ENCODE results near the gene CEP170. TPM values are rescaled to one million over a fixed set of nuclear protein-coding genes. Genes with fewer than 3 reads are reported as not detected.
"Not testable (repeated sequence)": the region's sequence is repeated elsewhere in the genome, so short reads cannot be mapped to it uniquely, and the experiment has no call there.

The CEP170 gene
- total RNA-seq, 2 donors from 2014 or later = 73.7 to 77.0 TPM

DNA sequence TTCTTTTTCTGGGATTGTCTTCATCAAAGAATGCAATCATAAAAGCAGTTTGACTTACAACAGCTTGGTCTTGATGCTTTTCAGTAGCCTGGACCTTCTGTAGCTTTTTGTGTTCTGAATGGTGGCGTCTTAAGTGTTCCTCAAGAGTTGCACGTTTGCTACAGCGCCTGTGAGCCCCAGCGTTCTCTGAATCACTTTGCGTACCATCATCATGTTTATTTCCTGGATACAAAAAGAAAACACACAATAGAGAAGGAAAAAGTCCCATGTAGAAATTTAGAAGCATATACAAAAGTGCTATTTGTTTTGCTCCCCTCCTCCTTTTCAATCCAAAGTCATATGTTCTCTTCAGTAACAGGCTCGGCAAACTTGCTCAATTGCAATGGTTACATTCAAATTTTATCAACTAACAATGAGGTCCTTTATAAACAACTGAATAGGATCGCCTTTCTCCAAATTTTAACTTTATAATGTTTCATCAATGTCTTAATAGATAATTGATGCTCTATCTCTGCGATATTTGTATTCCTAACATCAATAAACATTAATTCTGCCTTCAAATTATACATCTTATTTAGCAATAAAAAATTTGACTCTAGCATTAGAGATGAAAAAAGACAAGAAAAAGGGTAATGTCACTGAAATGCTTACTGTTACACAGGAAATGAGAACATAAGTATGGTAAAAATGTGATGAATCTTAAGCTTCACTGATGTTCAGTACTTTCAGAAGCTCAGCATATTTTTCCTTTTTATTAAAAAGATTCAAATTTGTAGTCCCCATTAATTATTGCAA is 68.7 kb downstream of the CEP170 start:
- intact Hi-C loops (cut with DNase I); DNase-seq (ENCODE audit: low spot score): not testable (repeated sequence)

DNA sequence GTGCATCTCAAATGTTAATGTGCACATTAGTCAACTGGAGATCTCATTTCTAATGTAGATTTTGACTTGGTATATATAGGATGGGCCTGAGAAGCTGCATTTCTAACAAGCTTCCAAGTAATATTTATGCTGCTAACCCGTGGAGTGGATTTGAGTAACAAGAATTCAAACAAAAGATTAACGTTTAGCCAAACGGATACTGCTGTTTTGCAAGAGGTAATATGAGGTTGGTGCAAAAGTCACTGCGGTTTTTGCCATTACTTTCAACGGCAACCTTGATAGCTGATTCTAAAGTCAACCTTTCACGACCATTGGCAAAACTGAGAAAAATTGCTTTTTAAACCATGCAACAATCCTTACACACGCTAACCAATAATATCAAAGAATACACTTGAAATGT is 70.3 kb downstream of the CEP170 start:
- intact Hi-C loops (cut with DNase I); DNase-seq (ENCODE audit: low spot score): not testable (repeated sequence)

DNA sequence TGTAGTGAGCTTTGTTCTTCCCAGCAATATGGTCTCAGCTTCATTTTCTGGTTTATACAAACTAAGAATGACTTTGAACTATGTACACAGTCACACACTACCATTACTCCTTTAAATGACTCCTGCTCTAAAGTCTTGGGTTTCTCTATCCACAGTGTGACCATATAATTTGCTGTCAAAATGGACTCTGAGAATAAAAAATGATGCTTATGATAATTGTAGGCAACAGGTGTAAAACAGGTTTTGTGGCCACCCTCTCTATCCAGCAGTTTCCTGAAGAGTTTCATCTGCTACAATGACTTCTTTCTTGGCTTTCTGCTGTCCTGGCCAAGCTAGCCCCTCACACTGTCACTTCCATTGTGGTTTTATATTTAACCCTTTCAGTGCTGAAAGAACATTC is 71.4 kb downstream of the CEP170 start:
- DNase-seq (ENCODE audit: low spot score); intact Hi-C loops (cut with DNase I): not testable (repeated sequence)

DNA sequence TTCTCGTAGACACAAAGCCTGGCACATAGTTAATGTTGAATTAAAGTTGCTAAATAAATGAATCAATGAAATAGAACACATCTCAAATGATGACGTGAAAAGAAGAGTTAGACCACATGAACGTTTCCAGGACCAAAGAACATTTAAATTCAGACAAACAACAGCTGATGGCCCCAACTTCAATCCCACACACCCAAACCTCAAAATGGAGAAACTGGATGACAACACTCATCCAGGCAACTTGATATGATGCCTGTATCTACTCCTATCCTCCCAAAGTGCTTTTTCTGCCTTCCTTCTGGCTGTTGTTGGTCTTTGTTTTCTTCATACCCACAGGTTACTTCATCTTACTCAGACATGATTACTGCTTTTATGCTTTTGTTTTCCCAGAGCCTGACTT is 71.9 kb downstream of the CEP170 start:
- intact Hi-C loops (cut with DNase I); DNase-seq (ENCODE audit: low spot score): not testable (repeated sequence)

DNA sequence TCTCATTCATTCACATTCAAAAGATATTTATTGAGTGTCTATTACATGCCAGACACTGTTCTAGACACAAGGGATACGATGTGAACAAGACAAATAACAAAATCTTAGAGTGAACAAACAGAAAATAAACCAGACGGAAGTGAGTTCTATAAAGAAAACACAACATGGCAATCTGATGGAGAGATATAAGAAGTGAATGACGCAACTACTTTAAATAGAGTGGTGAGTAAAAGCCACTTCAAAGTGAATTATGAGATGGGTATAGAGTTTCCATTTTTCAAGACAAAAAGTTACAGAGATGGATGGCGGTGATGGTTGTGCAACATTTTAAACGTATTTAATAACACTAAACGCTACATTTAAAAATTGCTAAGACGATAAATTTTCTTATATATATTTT is 75.4 kb downstream of the CEP170 start:
- intact Hi-C loops (cut with DNase I) = no loop called here
- DNase-seq (ENCODE audit: low spot score) = no peak

DNA sequence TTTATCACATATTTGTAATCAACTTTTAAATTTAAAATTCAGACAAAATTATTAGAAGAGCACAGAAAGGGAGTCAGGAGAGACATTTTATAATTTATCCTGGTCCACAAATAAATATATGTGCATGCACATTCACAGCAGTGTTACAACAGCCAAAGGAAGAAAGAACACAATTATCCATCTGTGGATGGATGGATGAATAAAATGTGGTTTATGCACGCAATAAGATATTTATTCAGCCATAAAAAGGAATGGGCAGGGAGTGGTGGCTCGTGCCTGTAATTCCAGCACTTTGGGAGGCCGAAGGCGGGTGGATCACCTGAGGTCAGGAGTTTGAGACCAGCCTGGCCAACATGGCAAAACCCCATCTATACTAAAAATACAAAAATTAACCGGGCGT is 77.3 kb downstream of the CEP170 start:
- peak; percentile 22 for DNase-seq (ENCODE audit: low spot score)
- intact Hi-C loops (cut with DNase I) = not testable (repeated sequence)

DNA sequence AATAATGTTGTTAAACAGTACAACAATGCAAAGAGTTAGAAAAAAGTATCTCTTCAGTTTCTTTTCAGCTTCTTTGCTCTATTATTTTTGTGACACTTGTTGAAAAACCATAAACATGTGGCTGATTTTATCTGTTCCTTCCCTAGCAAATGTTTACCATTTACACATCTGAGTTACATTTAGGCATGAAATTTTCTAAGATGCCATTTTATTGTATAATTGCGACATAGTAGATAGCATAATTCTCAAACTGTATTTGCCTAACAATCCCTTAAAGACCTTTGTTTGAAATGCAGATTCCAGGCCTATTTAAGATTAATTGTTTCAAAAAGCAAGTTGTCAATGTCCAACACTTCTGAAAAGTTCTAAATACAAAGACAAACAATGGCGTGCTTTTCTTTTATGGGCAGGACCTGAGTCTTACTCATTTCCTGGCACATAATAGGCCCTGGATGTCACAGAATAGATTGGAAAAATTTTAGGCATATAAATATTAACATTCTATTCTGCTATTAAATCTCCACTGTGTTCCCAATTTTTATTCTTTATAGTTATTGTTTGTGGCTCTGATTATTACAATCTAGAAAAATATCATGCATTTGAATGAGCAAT is 81.2 kb downstream of the CEP170 start:
- DNase-seq (ENCODE audit: low spot score); intact Hi-C loops (cut with DNase I): not testable (repeated sequence)

DNA sequence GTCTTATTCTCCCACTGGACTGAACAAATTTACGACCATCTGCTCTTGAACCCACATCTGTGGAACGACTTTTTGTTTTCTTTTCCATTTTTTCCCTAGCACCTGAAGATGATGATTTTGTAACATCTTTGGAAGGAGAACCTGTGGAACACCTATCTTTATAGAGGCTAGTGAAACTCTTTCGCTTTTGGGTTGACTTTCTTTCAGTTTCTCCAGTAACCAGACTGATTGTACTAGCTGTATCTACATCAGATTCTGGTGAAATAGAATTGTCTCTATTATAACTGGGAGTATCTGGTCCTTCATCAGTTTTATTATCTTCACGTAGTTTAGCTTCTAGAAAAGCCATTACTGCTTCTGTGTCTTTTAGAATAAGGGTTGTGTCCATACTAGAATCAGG is 90.2 kb downstream of the CEP170 start:
- DNase-seq (ENCODE audit: low spot score); intact Hi-C loops (cut with DNase I): not testable (repeated sequence)

DNA sequence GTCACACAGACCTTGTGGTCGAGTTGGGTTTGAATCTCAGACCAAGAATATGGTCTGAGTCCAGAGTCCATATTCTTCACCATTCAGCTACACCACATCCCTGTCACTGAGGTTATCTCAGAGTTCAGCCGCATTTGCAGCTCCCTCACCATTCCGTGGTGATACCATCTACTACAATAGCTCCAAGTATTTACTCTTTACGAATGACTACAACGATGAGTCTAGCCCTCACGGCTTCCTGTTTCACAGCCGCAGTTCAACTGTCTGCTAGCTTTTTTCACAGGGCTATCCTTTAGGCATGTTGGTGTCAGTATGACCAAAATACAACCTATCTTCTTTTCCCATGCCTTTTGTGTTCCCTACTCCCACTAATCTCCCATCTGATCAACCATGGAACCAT is 104.2 kb downstream of the CEP170 start:
- DNase-seq (ENCODE audit: low spot score); intact Hi-C loops (cut with DNase I): not testable (repeated sequence)

DNA sequence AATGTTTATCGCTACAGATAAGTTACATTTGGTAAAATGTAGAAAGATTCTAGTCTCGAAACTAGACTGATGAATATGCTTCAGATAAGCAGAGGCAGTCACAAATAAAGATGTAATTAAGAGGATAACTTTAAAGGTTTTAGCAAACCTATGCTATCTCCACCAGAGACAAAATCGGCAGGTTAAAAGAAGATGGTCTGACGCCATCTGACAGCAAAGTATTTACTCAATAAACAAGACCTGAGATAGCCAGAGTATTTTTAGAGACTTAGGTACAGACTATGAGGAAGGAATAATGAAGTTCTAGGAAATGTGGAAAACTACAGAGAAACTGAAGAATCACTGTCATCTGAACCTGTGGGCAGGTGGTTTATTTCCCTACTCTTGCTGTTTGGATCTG is 106.0 kb downstream of the CEP170 start:
- intact Hi-C loops (cut with DNase I); DNase-seq (ENCODE audit: low spot score): not testable (repeated sequence)

DNA sequence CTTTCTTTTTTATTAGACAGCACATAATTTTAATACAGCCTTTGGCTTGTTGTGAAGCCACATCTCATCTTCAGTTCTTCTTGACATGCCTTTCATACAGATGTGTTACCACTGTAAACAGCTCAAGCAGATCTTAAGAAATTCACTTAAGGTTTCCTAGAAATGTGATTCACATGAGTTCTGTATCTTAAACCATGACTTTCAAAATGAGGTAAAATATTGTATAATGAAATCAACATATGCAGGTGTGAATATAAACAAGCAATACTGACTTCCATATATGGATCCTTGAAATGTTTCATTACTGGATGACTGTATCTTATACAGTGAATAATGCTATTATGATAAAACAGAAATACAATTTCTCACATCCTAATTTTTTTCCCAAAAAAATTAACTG is 107.7 kb downstream of the CEP170 start:
- DNase-seq (ENCODE audit: low spot score); intact Hi-C loops (cut with DNase I): not testable (repeated sequence)

DNA sequence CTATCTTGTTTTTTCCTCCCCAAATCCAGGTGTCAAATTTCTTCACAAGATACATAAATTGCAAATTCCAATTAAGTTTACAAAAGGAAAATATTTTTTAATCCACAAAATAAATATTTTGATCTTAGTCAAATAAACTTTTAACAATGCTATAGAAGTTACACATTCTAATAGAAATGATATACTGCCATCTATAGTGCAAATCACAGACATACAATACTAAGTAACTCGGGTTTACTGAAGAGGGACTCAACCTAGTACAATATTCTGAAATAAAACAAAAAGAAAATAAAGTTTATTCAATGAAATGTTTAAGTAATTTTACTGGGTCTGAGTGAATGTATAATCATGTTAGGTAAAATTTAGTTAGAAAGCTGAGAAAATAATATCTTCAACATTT is 114.6 kb downstream of the CEP170 start:
- DNase-seq (ENCODE audit: low spot score); intact Hi-C loops (cut with DNase I): not testable (repeated sequence)

DNA sequence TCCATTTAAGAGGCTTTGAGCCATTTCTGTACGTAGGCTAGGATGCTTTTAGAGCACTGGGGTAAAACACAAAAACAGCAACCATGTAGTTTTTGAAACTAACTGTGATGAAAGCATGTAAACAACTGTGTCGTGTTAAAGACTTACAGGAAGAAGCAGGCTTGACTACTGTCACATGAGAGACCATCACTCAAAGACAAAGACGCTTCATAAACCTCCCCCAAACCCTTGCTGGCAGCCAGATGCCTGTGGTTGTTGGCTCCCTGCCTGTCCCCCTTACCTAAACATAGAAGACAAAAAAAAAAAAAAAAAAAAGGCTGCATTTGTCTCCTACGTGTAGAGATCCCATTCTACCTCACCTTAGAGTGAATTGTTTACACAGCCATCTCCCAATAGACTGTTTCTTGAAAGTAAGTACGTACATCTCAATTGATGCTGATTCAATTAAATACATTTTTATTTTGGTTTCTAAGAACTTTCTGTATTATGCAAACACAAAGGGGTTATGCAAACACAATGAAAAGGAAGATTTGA is 132.1 kb downstream of the CEP170 start:
- intact Hi-C loops (cut with DNase I); DNase-seq (ENCODE audit: low spot score): not testable (repeated sequence)

DNA sequence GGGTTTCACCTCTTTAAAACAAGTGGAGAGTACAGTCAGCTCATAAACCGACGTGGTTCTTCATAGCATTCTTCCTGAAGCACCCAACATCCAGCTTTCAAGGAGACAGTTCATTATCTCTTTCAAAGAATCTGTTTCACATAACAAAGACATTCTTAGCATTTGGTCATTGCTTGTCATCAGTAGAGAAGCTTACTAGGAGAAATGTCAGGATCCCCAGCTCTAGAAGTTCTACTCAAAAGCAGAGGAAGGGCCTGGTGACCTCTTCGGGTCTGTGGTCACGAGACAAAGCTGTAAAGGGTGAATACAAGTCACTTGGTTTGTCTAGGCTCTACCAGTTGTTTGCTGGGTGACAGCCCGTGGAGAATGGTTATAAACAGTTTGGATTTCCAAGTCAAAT is 133.1 kb downstream of the CEP170 start:
- intact Hi-C loops (cut with DNase I); DNase-seq (ENCODE audit: low spot score): not testable (repeated sequence)

DNA sequence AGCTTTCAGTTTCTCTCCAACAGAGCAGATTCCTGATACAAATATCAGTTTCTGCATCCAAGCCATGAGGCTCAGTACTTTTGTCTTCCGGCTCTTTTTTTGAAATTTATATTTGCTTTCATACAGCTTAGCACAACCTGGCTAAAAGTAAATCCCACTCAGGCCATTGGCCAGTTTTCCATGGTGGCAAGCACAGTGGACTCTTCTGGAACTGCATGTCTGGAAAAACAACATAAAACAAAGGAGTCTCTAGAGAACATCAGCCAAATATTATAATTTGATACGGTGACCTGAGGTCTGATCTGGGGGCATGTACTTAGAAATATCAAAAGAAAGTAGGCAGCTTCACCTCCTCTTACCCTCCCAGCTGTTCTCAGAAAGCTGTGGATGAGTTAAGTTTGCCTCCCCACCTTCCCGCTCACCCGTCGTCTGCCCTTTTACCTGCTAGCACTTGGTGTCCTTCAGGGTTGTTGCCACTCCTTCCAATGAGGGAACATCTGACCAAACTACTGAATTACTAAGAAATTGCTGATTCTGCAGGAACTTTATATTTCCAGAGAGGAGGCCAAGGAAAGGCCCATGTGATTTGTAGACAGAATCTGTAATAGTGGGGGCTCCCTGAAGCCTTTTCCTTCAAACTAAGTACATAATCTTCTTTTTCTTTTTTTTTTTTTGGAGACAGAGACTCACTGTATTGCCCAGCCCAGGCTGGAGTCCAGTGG is 136.3 kb downstream of the CEP170 start:
- intact Hi-C loops (cut with DNase I); DNase-seq (ENCODE audit: low spot score): not testable (repeated sequence)

DNA sequence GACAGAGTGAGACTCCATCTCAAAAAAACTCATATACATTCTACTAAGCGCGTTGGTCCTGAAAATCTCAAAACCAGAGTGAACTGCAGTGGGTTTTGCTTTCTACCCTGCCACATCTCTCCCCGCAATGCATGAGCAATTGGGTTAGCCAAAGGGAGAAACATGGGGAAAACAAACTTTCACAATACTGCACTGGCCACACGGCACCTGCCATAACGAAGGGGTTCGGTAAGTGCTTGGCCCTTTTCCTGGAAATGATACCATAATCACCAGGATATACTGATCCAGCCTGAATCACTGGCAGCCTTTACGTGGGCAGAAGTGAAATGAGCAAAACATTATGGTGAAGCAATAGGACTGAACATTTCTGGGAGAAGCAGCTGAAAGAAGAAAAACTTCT is 138.9 kb downstream of the CEP170 start:
- DNase-seq (ENCODE audit: low spot score); intact Hi-C loops (cut with DNase I): not testable (repeated sequence)

DNA sequence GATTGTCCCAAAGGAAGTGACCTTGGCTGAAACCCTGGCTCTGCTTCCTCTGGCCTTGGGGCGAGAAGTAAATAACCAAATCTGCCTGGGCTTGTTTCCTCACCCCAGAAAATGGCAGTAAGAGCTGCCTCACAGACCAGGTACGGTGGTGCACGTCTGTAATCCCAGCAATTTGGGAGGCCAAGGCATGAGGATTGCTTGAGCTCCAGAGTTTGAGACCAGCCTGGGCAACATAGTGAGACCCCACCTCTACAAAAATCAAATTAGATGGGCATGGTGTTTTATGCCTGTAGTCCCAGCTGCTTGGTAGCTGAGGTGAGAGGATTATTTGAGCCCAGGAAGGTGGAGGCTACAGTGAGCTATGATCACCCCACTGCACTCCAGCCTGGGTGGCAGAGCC is 140.3 kb downstream of the CEP170 start:
- DNase-seq (ENCODE audit: low spot score); intact Hi-C loops (cut with DNase I): not testable (repeated sequence)

DNA sequence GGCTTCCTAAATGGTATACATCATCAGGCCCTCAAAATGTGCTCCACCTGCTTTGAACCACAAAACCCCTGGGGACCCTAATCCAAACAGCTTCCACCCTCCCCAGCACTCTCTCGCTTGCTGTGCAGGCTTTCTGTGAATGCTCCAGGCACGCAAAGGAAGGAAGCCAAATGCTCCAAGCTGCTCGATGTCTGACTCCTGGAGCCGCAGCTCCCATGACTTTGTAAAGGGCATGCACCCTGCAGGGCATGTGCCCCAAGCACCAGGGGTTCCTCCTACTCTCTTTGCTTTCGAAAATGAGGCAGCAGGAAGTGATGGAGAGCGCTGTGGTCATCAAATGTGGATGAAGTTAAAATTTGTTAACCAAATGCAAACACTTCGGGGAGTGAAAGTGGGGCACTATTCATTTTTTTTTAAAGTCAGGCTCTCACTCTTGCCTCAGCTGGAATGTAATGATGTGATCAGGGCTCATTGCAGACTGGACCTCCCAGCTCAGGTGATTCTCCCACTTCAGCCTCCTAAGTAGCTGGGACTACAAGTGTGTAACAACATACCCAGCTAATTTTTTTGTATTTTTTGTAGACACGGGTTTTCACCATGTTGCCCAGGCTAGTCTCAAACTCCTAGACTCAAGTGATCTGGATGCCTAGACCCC is 140.9 kb downstream of the CEP170 start:
- DNase-seq (ENCODE audit: low spot score); intact Hi-C loops (cut with DNase I): not testable (repeated sequence)

DNA sequence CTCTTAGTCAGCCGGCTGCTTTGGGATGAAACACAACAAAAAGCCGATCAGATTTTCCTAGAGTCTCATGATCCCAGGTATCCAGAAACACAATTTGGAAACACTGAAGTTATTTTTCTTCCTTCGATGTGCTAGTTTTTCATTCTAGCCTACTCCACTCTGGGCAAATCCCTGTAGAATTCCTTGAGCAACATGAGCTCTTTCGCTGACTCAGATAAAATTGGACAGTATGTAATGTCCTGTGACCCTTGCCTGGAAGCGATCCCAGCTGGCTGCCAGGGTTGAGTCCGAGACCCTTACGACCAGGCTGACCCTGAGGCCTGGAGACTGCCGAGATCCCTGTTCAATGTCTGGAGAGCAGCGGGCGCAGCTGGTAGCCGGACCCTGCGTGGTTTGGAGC is 147.9 kb downstream of the CEP170 start:
- DNase-seq (ENCODE audit: low spot score); intact Hi-C loops (cut with DNase I): not testable (repeated sequence)

Data from posterior vena cava (tissue), 2 donors.